NCI-H524 treated with DMSO at 0.1 percent for 48 hours (cell line): ENCODE data around the gene TMEM132D.

ENCODE experiments used
- DNase-seq: peaks from one replicate; lab custom pipeline; 2025; lab: John Stamatoyannopoulos, UW

The TMEM132D gene

DNA sequence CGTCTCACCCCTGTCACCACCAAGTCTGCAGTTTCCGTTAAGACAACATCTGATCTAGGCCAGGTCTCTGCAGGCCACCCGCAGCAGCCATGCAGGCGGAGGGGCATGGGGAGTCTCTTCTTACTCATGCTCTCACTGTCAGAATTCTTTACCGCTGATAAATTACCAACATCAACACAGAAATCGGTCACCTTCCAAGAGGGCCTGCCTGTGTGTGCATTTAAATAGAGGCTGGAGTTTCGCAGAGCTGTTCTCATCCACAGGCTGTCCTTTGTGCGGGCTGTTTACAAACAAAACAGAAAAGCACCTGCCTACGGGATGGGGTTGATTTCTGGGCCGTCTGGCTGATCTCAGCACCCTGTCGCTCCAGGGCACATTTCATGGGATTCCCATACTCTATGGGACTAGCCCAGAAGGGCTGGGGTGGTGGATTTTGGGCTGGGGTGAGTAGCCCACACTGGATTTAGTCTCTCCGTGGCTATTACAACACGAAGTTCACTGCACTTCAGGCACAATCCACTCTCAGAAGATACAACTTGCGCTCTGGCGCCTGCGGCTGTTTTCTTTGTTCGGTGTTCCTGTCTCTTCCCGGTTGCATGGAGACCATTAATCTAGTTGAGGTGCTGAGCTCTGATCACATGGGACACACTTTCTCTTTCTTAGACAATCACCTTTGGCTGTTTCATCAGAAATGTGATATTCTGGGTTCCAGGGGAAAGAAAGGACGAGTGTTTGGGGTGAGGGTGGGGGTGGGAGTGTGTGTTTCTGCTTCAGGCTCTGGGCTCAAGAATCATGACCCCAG, 719.5 kb downstream of the TMEM132D start:
- DNase-seq = no peak

DNA sequence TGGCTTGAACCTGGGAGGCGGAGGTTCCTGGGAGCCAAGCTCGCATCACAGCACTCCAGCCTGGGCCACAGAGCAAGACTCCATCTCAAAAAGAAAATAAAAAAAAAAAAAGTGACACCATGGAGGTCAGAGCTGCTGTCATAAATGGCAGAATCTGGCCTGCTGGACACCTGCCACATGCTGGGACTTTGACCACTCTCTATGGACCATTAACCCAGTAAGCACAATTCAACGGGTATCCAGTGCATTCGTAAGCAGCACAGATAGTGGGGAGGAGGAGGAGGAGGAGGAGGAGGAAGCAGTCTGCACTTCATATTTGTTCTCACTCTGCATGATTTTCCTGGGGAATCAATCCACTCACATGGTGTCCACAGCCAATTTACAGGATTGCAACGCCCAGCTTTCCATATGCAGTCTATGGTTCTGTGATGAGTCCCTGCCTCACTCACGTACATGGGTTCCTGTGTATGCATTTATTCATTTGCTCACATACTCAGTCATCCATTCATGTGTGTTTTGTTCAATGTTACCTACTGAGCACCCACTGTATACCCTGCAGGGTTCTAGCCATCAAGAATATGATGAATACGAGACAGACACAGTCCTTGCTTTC, 723.8 kb downstream of the TMEM132D start:
- no peak for DNase-seq

DNA sequence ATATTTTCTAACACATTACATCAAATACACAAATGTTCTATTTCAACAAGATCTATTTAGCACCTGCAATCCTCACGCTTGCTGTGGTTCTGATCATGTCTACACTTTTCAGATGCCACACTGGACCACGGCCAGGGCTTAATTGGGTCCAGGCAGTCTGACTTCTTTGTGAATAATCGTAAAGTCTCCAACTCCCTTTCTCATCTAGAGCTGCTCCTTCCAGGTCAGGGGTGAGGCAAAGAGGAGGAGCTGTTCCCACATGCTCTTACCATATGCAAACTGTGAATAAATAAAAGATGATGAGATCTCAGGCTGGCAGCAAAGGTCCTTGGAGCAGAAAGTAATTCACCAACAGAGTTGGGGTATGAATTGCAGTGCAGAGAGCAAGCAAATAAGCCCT, 733.9 kb downstream of the TMEM132D start:
- no peak for DNase-seq

DNA sequence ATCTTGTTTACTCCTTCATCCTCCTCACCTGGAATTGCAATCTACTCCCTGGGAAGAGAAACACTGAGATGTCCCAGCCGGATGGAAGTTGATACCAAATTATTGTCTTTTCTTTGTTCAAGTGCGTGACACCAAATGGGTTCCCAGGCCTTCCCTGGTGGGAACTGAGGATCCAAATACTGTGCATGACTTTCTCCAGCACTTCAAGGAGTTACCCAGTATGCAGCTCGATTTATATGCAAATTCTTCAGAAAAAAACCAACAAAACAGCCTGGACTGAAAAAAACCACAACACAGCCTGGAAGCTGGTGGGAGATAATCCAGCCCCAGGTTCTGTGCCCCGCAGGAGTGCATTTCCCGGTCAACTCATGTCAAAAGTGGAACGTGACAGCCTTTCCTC, 740.0 kb downstream of the TMEM132D start:
- DNase-seq = no peak

DNA sequence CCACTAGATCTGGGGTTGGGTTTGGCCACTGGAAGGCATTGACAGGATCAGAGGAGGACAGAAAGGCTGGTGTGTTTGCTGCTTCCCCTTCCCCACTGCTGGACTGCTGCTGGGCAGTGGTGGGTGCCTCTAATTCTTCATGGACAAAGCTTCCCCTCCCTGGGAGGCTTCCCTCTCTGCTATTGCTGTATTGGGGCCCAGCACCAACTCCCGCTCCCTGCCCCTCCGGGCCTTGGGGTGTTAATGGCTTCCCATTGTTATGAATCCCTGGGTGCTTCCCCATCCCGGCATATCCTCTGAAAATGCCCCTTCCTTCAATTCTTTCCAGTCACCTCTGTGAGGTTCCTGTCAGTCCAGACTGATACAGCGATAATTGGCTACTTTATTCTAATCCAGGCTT, 740.4 kb downstream of the TMEM132D start:
- DNase-seq = no peak

DNA sequence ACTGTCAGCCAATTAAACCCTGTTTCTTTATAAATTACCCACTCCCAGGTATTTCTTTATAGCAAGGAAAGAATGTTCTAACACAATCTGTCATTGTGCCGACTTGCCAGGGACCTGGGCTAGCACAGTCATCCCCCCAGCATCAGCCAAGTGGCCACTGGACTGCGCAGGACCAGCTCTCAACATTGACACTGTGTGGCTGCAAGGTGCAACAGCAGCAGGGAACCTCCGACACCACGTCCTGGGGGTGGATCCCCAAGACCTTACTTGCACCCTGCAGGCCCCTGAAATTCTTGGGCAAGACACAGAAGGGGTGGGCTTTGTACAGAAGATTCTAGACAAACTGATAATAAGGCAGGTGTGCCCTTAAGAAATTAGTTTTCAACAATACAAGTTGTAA, 741.0 kb downstream of the TMEM132D start:
- no peak for DNase-seq

DNA sequence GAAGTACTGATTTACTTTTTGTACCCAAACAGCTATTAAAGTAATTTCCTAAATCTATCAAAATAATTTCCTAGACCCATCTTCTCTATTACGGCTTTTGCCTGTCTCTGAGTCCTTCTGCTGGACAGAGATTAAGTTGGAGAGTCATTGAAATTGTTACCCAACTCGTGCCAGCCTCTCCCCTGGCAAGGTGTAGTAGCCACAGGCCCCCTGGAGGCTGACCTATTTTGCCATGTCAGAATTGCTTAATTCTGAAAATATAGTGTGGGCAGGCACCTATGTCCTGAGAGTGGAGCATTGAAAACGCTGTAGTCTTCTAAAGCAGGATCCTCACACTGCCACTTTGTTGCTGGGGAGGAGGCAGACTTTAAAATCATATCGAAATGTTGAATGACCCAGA, 742.3 kb downstream of the TMEM132D start:
- DNase-seq = no peak

DNA sequence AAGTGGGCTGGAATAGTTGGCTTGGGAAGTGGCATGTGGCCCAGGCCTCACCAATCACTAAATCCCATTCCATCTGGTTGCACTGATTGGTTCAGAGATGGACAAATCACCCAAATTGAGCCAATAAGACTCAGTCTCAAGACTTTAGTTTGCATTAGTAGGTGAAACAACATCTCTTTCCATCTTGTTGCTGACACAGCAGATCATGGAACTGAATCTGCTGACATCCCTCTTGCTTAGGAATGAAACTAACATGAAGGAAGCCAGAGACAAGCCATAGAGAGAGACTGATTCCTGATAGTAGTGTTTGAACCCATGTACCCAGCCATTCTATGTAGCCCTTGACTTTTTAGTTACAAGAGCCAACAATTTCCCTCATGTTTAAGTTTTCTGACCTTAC, 743.5 kb downstream of the TMEM132D start:
- DNase-seq = no peak

DNA sequence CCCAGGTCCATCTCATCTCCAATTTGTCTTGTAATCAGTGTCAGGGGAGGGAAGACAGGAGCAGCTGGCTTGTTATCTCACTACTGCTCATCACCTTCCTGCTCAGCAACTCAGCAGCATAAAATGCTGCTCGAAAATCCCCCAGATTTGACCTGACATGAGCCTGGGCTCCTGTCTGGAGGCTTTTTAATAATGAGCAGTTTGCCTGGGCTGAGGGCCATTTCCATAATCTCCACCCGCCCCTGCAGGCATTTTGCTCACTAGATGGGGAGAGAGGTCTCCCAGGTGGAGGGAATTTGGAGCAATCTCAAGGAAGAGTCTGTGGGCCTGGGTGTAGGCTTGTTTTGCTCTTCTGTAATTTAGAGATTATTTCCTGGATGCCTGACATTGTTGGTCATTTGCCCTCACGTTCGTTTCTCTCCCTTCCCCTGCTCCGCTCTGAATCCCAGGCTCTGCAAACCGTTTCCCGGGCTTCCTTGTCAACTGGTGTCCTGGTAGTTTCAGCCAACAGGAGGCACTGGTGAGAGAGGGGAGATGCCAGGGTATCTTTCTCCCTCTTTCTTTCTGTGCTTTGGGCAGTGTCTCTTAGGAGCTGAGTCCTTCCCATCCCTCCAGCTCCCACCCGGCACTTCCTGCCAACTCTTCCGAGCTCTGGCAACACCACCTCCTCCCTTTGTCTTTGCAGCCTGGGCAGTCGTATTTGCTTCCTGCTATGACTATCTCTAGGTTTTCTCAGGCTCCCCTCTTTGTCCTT, 751.3 kb downstream of the TMEM132D start:
- no peak for DNase-seq

DNA sequence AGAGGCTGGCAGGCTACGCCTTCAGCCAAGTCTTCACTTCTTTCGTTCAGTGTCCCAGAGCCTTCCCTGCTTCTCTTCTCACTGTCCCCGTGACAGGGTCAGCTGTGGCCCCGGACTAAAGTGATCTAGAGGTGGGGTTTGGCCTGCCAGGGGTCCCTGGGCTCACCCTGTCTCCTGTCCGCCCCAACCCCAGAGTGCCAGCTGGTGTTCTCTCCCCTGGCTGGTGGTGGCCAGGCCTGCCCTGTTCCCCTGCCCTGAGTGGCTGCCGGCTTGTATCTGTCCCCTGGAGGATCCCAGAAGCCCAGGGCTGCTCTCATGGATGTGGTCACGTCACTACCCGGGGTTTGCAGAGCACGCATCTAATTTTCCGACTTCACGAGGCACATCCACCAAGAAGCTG, 753.1 kb downstream of the TMEM132D start:
- DNase-seq = no peak

DNA sequence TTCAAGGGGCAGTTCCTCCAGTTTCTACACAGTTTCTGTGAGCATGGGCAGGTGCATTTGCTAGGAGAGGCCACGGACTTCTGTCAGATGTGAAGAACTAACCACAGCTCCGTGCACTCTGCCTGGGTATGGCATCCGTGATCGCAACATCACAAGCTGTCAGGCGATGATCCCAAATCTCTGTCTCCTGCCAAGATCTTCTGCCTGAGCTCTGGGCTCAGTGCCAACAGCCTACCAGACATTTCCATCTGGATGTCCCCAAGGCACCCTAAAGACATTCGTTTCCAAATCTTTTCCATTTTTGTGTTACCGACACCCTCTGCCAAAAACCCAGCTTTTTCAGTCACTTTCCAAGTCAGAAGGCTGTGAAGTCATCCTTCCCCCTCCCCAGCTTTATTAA, 758.4 kb downstream of the TMEM132D start:
- no peak for DNase-seq

DNA sequence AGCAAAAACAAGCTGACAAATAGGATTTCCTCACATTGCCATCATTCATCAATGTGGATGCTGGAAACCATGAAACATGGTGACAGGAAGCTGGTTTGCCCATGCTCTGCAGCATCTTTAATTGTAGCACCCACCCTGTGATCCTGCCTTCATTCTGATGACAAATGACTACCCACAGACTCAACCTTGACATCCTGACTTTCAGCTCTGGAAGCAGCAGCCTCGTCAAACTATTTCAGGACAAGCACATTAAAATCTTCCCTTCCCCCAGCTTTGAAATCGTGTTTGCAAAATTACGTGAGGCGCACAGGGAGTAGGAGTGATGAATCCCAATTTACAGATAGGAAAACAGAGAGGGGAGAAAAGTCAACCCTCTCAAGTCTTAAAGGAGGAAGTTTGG, 765.0 kb downstream of the TMEM132D start:
- DNase-seq = no peak

DNA sequence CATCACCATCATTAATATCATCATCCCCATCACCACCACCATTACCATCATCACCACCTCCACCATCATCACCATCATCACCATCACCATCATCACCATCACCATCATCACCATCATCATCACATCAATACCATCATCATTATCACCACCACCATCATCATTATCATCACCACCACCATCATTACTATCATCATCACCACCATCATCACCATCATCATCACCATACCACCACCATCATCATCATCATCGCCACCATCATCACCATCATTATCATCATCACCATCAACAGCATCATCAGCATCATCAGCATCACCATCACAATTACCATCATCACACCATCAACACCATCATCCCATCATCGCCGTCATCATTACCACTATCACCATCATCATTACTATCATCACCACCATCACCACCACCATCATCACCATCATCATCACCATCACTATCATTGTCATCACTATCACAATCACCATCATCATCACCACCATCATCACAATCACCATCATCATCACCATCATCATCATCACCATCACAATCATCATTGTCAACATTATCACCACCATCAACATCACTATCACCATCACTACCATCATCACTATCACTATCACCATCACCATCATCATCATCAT, 767.0 kb downstream of the TMEM132D start:
- DNase-seq = no peak

DNA sequence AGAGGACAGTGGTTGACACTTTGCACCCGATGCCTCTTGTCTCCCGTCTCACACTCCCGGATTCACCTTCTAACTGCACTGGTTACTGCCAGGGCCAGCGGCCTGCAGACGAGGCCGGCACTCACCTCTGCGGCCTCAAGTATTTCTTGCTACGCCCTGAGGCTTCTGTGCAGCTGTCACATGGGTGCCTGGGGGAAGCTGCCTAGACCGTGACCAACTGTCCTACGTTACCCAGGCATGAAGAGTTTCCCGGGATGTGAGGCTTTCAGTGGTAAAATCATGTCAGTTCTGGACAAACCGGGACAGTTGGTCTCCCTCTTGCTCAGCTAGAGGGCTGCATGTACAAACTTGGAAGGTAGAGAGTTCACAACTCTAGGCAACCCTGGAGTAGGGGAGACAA, 776.1 kb downstream of the TMEM132D start:
- no peak for DNase-seq

DNA sequence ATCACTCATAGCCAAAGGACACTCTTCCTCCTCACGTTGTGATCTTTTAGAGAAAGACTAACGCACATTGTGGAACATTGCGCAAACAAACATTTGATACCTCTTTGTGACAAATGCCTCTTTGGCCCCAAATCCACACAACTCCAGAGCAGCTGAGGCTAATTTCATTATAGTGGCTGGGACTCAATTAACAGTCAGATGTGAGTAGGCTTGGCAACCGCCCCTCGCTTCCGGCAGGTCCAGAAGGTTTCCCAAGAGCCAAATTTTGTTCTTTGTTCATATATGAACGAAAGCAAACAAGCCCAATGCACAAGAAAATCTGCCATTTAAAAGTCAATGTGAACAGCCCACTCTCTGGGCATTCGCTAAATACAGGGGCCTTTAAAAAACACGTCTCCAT, 776.6 kb downstream of the TMEM132D start:
- no peak for DNase-seq

DNA sequence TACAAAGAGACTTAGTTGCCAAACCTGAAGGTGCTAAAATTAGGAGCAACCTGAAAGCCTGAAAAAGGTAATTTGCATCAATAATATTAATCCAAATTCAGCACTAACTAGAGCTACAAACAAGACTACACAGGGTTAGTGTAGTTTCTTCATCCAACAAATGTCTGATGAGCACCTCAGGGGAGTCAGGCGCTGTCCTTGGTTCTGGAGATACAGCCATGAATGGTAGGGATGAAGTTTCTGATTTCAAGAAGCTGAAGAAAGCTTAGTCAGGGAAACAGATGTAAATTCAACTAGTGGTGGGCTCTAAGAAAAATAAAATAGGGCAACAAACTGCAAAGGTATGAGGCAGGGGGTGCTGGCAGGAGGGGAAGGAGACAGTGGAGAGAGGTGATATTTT, 784.3 kb downstream of the TMEM132D start:
- DNase-seq = no peak

DNA sequence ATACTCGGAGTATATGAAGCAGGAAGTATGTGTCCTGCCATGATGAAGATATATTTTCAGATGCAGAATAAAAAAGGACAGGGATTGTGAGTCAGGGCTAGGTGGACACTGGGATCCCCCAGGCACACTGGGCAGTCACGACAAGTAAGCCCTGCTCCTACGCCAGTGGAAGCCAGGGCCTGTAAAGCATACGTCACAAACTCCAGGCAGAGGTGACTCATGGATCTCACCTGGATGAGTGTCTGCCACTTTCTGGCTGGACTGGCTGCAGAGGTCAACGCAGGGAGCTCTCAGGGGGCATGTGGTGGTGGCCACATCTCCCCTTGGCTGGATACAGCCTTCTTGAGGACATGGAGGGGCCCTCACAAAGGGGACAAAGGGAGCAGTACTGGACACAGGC, 788.3 kb downstream of the TMEM132D start:
- DNase-seq = no peak

DNA sequence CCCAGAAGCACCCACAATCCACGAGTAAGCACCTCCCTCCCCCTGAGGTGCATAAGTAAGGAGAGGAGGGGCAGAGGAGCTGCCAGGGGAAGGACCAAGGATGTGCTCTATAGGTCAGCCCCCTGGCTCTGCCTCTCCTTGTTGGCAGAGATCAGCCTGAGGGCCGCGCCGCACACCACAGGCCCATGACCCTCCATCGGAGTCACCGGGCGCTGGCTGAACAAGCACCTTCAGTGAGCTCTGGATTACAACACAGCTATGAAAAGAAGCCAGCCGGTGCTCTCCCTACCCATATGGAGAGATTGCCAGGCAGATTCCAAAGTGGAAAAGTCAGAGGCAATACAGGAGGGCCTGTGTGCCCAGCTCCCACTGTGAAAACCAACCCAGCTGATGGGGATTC, 793.2 kb downstream of the TMEM132D start:
- no peak for DNase-seq

DNA sequence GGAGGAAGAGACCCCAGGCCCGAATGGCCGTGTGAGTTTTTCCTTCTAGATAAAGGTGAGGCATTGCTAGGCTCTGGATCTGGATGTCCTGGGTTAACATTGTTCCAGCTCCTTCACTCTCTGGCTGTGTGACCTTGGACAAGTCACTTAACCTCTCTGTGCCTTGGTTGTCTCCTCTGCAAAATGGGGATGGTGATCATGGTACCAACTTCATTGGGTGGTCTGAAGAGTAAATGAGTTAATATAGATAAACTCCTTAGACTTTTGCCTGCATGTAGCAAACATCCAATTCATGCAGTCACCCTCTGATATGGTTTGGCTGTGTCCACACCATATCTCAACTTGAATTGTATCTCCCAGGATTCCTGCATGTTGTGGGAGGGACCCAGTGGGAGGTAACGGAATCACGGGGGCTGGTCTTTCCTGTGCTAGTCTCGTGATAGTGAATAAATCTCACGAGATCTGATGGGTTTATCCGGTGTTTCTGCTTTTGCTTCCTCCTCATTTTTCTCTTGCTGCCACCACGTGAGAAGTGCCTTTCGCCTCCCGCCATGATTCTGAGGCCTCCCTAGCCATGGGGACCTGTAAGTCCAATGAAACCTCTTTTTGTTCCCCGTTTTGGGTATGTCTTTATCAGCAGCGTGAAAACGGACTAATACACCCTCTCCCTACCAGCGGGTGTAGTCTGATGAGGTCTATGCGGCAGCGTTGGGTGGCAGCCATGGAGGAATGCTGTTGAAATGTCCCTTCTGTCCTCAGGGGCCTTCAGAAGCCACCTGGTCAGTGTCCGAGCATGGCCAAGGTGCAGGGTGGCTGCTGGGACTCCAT, 794.4 kb downstream of the TMEM132D start:
- no peak for DNase-seq

DNA sequence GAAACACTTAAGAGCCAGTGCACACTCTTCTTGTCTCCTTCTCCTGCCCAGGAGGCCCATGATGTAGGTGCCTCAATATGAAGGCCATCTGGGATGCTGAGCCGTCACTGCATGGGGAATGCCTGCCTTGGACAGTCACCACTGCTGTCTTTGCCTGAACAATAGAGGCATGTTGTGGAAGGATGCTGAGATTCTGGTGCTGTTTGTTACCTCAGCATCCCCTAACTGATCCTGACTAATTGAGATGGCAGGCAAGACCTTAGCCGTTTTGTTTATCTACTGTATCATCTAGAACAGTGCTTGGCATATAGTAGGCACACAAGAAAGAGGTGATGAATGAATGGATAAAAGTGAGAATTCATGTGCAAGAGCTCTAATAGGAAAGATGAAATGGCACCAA, 797.1 kb downstream of the TMEM132D start:
- DNase-seq = no peak

DNA sequence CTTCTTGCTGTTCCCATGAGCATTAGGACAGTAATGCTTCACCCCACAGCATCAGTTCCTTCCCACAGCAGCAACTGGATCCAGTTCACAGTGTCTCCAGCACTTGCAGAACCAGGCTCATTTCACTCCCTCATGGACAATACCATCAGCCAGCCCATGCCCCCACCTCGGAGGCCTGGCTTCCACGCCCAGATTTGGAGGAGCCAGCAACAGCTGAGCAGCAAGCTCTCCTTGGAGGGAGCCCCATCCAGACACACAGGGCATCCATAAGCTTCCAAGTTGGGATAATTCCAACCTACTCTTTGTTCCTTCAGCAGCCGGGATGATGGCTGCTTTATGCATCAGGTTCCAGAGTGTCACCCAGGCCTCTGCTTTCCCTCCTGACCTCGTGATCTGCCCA, 800.6 kb downstream of the TMEM132D start:
- no peak for DNase-seq

DNA sequence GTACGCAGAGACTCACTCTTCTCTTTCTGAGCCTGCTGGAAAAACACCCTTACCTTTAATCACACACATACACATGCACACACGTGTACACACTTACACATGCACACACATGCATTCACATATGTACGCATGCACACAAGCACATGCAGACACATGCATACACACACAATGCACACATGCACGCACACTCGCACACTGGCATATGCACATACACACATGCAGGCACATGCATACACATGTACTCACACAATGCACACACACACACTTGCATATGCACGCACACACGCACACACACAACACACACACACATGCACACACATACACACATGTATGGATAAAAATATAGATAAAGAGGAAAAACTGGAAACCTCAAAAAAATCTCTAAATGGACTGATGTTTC, 801.6 kb downstream of the TMEM132D start:
- DNase-seq = no peak
